HG03064 (cell line): ENCODE data around the gene GLRA3.
"Not testable (repeated sequence)": the region's sequence is repeated elsewhere in the genome, so short reads cannot be mapped to it uniquely, and the experiment has no call there.

Source experiments
- ATAC-seq: cut with Tn5 transposase; IDR thresholded peaks from one replicate; pipeline ENCODE4 v1.9.1; 2021; ENCODE audit warnings: low read depth; ENCODE audit not compliant: unreplicated experiment

Gene GLRA3

DNA sequence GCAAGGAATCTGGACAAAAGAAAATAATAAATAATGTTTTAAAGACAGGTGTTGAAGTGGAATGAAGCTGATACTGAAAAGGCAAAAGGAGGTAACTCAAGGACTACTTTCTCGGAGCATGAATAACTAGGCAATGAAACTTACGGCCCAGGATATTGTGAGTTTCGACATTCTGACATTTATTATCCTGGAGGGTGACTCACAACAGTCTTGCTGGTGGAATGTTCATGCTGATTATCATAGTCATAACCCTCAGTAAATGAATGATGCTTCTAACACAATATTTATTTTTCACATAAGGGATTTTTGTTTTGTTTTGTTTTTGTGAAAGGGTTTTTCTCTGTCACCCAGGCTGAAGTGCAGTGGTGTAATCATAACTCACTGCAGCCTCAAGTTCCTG is 159.8 kb downstream of the GLRA3 start:
- ATAC-seq = no peak

GRCh38 chr4:174665799-174666198 is 163.2 kb downstream of the GLRA3 start:
- no peak for ATAC-seq

GRCh38 chr4:174663216-174663615 is 165.8 kb downstream of the GLRA3 start:
- ATAC-seq = no peak

- ATAC-seq = no peak
Measured at GRCh38 chr4:174658246-174658645, 170.8 kb downstream of the GLRA3 start.

DNA sequence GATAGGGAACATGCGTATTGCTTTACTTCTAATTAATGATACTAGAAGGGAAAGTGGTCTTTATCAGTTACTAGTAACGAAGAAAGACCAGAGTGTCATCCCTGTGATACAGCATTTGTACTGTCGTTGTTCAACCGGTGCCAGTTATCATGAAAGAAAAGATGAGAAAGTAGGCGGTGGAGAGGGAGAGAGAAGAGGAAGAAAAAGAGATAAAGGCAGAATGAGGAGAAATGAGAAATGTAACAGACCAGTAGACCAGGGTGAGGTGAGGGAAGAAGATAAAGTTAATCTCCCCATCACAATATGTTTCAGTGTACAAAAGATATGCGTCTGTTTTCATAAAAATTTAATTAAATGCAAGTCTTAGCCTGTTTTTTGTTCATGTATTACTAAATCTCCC is 171.6 kb downstream of the GLRA3 start:
- no peak for ATAC-seq

DNA sequence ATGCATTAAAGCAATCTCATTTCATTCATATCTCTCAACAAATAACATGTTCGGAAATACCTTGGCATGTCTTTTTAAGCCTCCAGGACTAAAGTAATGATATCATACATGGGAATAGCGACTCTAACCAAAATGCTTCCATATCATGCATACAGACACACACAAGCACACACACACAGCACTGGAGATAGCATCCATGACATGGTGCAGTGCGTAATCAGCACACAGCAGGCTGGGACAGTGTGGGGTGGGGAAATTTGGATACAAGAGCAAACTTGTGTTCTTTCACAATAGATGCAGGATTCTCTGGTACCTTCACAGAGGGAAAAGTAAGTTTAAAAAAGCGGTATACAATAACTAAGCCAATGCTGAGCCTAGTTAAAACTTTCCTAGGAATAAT is 174.4 kb downstream of the GLRA3 start:
- no peak for ATAC-seq

DNA sequence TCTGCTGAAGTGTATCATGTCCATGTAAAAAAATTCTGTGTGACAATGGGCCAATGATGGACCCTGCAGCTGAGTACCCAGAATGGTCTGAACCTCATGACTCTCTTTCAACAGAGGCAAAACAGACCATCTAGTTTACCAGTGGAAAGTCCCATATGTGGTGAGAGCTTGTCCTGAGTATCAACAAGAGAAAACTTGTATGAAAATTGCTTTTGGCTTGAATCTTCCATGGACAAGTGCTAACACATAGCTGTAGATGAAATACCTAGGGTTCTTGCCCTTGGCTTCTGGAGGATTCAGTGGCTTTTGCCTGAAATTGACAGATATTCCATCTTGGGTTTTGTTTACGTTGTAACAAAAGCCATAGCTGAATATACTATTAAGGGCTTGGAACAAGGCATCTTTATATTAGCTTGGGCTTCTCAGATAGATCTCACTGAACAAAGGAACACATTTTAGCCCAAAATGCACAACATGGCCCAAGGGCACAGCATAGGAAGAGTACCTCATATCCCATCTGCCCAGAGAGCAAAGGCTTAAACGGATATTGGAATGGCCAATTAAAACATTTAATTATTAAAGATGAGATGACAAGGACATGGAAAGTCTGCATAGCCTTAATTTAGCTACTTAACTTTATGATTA is 178.2 kb downstream of the GLRA3 start:
- ATAC-seq = no peak

DNA sequence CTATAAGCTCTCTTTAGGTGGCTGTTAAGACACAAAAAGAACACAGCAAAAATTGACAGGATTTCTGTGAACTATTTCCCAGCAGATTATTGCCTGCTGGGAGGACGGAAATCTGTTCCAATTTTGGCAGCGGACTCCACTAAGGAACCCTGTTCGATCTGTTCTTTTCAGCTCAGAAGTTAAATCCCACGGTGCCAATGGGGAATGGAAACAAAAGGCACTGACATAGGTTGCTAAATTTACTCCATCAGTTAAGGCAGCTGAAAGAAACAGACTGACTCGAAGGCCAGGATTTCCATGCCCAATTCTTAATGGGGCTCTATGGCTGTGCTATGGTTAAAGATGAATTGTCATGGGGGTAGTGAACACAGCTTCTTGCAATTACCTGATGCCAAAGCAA is 180.2 kb downstream of the GLRA3 start:
- ATAC-seq = no peak

- ATAC-seq = no peak
Measured at GRCh38 chr4:174646326-174646725, 182.7 kb downstream of the GLRA3 start.

GRCh38 chr4:174640146-174640545 is 188.9 kb downstream of the GLRA3 start:
- ATAC-seq = no peak

GRCh38 chr4:174635732-174636131 is 193.3 kb downstream of the GLRA3 start:
- ATAC-seq = no peak

DNA sequence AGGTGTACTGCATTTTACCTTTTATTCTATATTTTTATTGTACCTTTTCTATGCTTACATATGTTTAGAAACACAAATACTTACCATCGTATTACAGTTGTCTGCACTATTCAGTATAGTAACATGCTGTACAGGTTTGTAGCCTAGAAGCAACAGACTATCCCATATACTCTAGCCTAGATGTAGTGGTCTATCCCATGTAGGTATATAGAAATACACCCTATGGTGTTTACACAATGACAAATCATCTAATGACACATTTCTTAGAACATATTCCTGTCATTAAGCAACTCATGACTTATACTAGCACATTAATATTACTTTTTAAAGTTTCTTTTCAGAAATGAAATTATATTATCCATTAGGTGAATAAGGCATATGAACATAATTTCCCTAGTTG is 195.6 kb downstream of the GLRA3 start:
- no peak for ATAC-seq

GRCh38 chr4:174631901-174632758 is 196.9 kb downstream of the GLRA3 start:
- no peak for ATAC-seq

DNA sequence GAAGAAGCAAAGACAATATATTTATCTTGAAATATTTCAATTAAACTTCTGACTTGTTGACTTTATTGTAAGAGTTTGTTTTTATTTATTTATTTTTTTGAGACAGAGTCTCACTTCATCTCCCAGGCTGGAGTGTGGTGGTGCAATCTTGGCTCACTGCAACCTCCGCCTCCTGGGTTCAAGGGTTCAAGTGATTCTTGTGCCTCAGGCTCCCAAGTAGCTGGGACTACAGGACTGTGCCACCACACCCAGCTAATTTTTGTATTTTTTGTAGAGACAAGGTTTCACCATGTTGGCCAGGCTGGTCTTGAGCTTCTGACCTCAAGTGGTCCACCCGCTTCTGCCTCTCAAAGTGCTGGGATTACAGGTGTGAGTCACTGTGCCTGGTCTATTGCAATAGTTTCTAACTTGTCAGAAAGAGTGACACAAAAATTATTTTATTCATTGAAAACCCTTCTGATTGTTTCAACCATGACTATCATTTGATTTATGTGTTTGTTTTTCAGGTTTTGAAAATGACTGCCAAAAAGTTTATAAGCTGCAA is 199.1 kb downstream of the GLRA3 start:
- not testable (repeated sequence) for ATAC-seq

DNA sequence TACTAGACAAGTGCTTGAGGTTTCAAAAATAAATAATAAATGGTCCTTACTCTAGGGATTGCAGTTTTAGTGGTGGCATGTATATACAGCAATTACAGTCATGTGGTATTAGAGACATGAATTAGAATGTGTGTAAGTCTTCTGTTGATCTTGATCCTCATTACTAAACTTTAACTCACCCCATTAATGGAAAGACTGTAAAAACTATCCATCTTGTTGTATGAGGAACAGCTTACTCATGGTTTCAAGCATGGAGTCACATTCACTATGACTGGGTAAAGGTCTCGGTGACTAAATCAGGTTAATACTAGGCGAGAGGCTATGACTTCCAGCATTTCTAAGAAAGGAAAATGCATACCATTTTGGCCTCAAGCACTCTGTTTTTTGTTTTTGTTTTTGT is 199.8 kb downstream of the GLRA3 start:
- no peak for ATAC-seq

DNA sequence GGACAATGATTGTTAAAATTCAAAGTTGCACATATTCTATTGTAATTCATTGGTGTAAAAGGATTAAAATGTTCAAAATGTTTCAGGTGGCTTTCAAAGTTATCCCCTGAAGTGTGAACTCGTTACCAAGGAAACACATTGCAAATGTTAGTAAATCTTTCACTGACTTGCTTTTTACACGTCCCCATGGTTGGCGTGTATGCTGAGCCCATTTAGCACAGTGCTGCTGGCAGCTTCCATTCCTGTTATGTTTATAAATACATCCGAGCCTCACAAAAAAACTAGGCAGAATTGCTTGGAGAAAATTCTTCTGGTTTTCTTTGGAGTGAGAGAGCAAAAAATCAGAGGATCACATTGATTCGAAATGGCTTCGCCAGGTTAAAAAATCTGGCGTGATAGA is 200.9 kb downstream of the GLRA3 start:
- no peak for ATAC-seq

- no peak for ATAC-seq
Measured at GRCh38 chr4:174627473-174627872, 201.6 kb downstream of the GLRA3 start.

- no peak for ATAC-seq
Measured at GRCh38 chr4:174626342-174627008, 202.6 kb downstream of the GLRA3 start.

DNA sequence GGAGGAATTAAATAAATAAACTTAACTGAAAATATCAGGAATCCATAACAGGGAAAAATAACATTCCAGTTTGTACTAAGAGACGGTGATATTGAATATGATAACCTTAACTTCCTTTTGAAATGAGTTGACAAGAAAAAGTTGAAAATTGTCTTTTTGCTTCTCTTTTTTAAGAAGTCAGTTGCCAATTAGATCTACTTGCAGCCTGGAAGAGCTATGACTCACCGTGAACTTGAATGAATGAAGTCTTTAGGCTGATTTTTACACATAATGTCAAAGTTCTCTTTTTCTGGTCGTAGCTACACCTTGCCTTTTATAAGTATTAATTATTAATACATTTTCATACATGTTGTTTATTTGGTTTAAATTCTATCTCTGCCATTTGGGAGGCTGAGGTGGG is 212.4 kb downstream of the GLRA3 start:
- no peak for ATAC-seq

DNA sequence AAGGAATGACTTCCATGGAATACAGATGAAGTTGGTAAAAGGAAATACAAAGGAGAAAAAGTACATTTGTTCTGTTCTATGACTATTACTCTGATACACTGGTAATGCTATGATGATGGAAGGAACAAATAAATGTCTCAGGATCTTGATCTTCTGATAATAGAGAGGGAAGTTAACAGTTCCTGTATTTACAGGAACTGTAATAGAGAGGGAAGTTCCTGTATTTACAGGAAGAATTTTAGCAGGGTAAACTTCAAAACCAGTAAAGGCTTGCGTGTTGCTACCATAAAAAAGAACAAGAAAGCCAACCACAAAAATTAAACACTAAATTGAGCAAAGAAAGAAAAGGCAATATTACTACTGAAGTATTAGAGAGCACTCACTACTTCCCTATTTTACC is 215.1 kb downstream of the GLRA3 start:
- ATAC-seq = no peak

GRCh38 chr4:174611792-174612191 is 217.3 kb downstream of the GLRA3 start:
- no peak for ATAC-seq
